Uterus (tissue), 2 donors: Measurements from ENCODE around the gene PTPRN2.

Source experiments
- CTCF ChIP-seq, 4 experiments: fragments of 200-600 bp in 2 of 4; fragments of 450-650 bp in 2 of 4; sonication (generic) in 2 of 4; IDR thresholded peaks; one replicate each; pipeline ENCODE4 v1.5.1; 2016 to 2019; ENCODE audit warnings: antibody characterized with exemption in 4 of 4, mild to moderate bottlenecking in 2 of 4, moderate library complexity in 1 of 4
- POLR2A ChIP-seq, 2 donors: fragments of 450-650 bp; IDR thresholded peaks; one replicate each; pipeline ENCODE4 v1.6.1; 2016; ENCODE audit warnings: antibody characterized with exemption in 2 of 2, mild to moderate bottlenecking in 1 of 2, moderate library complexity in 1 of 2

DNA sequence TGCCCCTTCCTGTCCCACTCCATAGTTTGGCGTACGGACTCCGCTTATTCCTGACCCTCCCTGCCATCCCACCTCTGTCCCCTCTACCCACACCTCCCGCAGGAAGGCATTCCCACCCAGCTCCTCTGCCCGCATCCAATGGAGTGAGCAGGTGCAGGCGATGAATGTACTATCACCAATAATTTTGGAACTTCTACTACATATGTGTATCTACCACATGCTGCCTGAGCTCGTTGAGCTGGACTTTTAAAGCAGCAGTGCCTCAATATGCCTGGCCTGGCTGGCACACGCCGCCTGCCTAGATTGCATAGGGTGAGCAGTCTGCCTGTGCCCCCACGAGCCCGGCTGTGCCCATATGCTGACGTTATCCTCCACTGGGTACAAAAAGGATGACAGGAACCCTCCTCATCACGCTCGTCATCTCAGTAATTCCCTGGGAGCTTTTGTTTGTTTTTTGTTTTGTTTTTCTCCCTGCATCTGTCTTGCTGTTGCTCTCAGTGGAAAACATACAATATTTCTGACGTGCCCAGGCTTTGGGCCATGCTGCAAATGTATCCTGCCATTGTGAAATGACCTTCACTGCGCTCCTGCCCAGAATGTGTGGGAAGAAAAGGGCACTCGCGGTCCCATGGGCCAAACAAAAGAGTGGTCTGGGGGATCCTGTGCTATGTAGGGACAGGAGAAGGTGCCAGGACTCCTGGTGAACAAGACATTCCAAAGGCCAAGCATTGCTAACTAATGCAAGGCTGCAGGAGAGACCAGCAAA is 302.8 kb downstream of the PTPRN2 start:
- no peak for TF ChIP-seq CTCF (IDR thresholded peaks at IDR 0.05)
- no peak for TF ChIP-seq POLR2A (IDR thresholded peaks at IDR 0.05)
